ENCODE measurements around the gene FRAS1. TPM values are rescaled to one million over a fixed set of nuclear protein-coding genes. Genes with fewer than 3 reads are reported as not detected.

The FRAS1 gene
- total RNA-seq, 2 donors from 2014 or later, result 77.0 to 78.3 TPM

GRCh38 chr4:78553529-78554060, 496.5 kb downstream of the FRAS1 start:
- H3K4me1 Mint-ChIP-seq, result peaks cover 17% of the 10 kb centered on the region

GRCh38 chr4:78556665-78557064, 499.5 kb downstream of the FRAS1 start:
- H3K27ac Mint-ChIP-seq, result no peak overlapping the region
- WGBS, 2 experiments (ENCODE audit: insufficient coverage in 1 of 2, insufficient read length in 1 of 2), result 96% methylated on average over 4 of the region's 4 CpGs

More at GRCh38 chr4:78553529-78554060, 496.5 kb downstream of the FRAS1 start:
- H3K27ac ChIP-seq (ENCODE audit: low read depth, low read length), result no peak overlapping the region
- H3K4me1 ChIP-seq (ENCODE audit: control insufficient read depth, insufficient read depth, low read length), result peaks cover 4% of the 10 kb centered on the region
- Mint-ChIP-seq H3K4me3 (no peak overlapping the region), H3K27me3 (ENCODE audit: insufficient read depth) (peaks cover 30% of the 10 kb centered on the region), H3K9me3 (peaks cover 12% of the 10 kb centered on the region), H3K36me3 (ENCODE audit: low read depth) (peaks cover 29% of the 10 kb centered on the region), H3K27ac (no peak overlapping the region)
- H3K36me3 ChIP-seq (ENCODE audit: control insufficient read depth, insufficient read depth, low read length), result peaks cover 54% of the 10 kb centered on the region
- TF ChIP-seq CTCF (conservative IDR thresholded peaks at IDR 0.05), result no peak
- DNase-seq, result no peak
- H3K27me3 ChIP-seq (ENCODE audit: control insufficient read depth, insufficient read depth, low read length, poor library complexity, severe bottlenecking), result no peaks in the 10 kb centered on the region
- H3K9me3 ChIP-seq (ENCODE audit: control insufficient read depth, low read length), result peaks cover 41% of the 10 kb centered on the region
- H3K4me3 ChIP-seq (ENCODE audit: low read length), result peak overlapping the region; percentile 81
- no peak overlapping the region for H3K9ac ChIP-seq (ENCODE audit: extremely low read depth, low read length, poor library complexity, severe bottlenecking)

GRCh38 chr4:78557841-78558240, 500.7 kb downstream of the FRAS1 start:
- no peak for TF ChIP-seq CTCF (conservative IDR thresholded peaks at IDR 0.05)
- 75 to 88% methylated on average over 1 to 2 of the region's 2 CpGs for WGBS, 2 experiments (ENCODE audit: insufficient coverage in 1 of 2, insufficient read length in 1 of 2)
- DNase-seq, result no peak
- Mint-ChIP-seq H3K36me3 (ENCODE audit: low read depth) (peaks cover 29% of the 10 kb centered on the region), H3K9me3 (peaks cover 11% of the 10 kb centered on the region), H3K27me3 (ENCODE audit: insufficient read depth) (peaks cover 3% of the 10 kb centered on the region), H3K4me1 (peaks cover 21% of the 10 kb centered on the region), H3K4me3 (no peak overlapping the region), H3K27ac (no peak overlapping the region)
- Histone ChIP-seq H3K4me1 (ENCODE audit: control insufficient read depth, insufficient read depth, low read length) (peaks cover under 1% of the 10 kb centered on the region), H3K4me3 (ENCODE audit: low read length) (no peak overlapping the region), H3K9me3 (ENCODE audit: control insufficient read depth, low read length) (peaks cover 41% of the 10 kb centered on the region), H3K36me3 (ENCODE audit: control insufficient read depth, insufficient read depth, low read length) (peaks cover 75% of the 10 kb centered on the region), H3K27me3 (ENCODE audit: control insufficient read depth, insufficient read depth, low read length, poor library complexity, severe bottlenecking) (no peaks in the 10 kb centered on the region), H3K27ac (ENCODE audit: low read depth, low read length) (no peak overlapping the region), H3K9ac (ENCODE audit: extremely low read depth, low read length, poor library complexity, severe bottlenecking) (no peak overlapping the region)

More at GRCh38 chr4:78556665-78557064, 499.5 kb downstream of the FRAS1 start:
- no peak for TF ChIP-seq CTCF (conservative IDR thresholded peaks at IDR 0.05)
- no peak for DNase-seq
- H3K36me3 Mint-ChIP-seq (ENCODE audit: low read depth), result peaks cover 29% of the 10 kb centered on the region
- H3K9me3 Mint-ChIP-seq, result peaks cover 11% of the 10 kb centered on the region
- H3K27me3 Mint-ChIP-seq (ENCODE audit: insufficient read depth), result peaks cover 7% of the 10 kb centered on the region
- Histone ChIP-seq H3K4me1 (ENCODE audit: control insufficient read depth, insufficient read depth, low read length) (no peaks in the 10 kb centered on the region), H3K4me3 (ENCODE audit: low read length) (peak overlapping the region; percentile 27), H3K27ac (ENCODE audit: low read depth, low read length) (no peak overlapping the region), H3K9ac (ENCODE audit: extremely low read depth, low read length, poor library complexity, severe bottlenecking) (no peak overlapping the region), H3K27me3 (ENCODE audit: control insufficient read depth, insufficient read depth, low read length, poor library complexity, severe bottlenecking) (no peaks in the 10 kb centered on the region), H3K9me3 (ENCODE audit: control insufficient read depth, low read length) (peaks cover 41% of the 10 kb centered on the region), H3K36me3 (ENCODE audit: control insufficient read depth, insufficient read depth, low read length) (peaks cover 68% of the 10 kb centered on the region)
- H3K4me1 Mint-ChIP-seq, result peaks cover 16% of the 10 kb centered on the region
- H3K4me3 Mint-ChIP-seq, result no peak overlapping the region
